Measurements from ENCODE around the gene CHN2. TPM values are rescaled to one million over a fixed set of nuclear protein-coding genes. Genes with fewer than 3 reads are reported as not detected.

The CHN2 gene
- total RNA-seq, 1 experiment from 2014 or later: 2.1 TPM

- ChIA-PET CTCF (interaction anchor here (0.9 kb wide), 1 partner anchor 438 kb away, joined by 3 read pairs; no protein-coding TSS in a partner anchor), RAD21 (ENCODE audit: low non-redundant PET in 1 of 2, low total read pairs in 2 of 2, uncharacterized antibody in 2 of 2, unreplicated experiment in 2 of 2) (no interaction called here), POLR2A (no interaction called here)
- no peaks in the 10 kb centered on the region for H3K9me3 ChIP-seq (ENCODE audit: control insufficient read depth in 1 of 2, insufficient read depth in 1 of 2, low read depth in 1 of 2, low read length in 2 of 2)
- no peaks in the 10 kb centered on the region for H3K36me3 ChIP-seq (ENCODE audit: control insufficient read depth in 1 of 2, insufficient read depth in 2 of 2, low read length in 2 of 2)
- H3K9me2 ChIP-seq (ENCODE audit: insufficient read depth): no peaks in the 10 kb centered on the region
- DNase-seq (ENCODE audit: low read depth, low spot score) (no peak), ATAC-seq (no peak)
- H3K27ac ChIP-seq (ENCODE audit: low read depth, low read length): no peak overlapping the region
- no peaks in the 10 kb centered on the region for H3K79me2 ChIP-seq (ENCODE audit: insufficient read depth, low read length)
- no peaks in the 10 kb centered on the region for H4K20me1 ChIP-seq (ENCODE audit: insufficient read depth)
- H3K4me2 ChIP-seq (ENCODE audit: low read length): no peak overlapping the region
- TF ChIP-seq ZNF274 (IDR thresholded peaks at IDR 0.05; ENCODE audit: low read depth, low read length) (no peak), ZBTB33 (IDR thresholded peaks at IDR 0.05; ENCODE audit: extremely low read depth, insufficient replicate concordance, low read length) (no peak)
- intact Hi-C loops (cut with micrococcal nuclease): no loop called here
- no peak overlapping the region for H2AFZ ChIP-seq (ENCODE audit: low read depth, low read length, poor library complexity, severe bottlenecking)
- no TSS peak for BruUV-seq (replicated peaks)
- no peak overlapping the region for H3K4me3 ChIP-seq (replicated peaks in 1 of 2; ENCODE audit: low read depth in 1 of 2, low read length in 2 of 2)
- H3K4me1 ChIP-seq (ENCODE audit: control insufficient read depth in 1 of 2, insufficient read depth in 2 of 2, low read length in 2 of 2): no peaks in the 10 kb centered on the region
- no peaks in the 10 kb centered on the region for H3K27me3 ChIP-seq (ENCODE audit: insufficient read depth, low read length)
- no peak overlapping the region for H3K9ac ChIP-seq (ENCODE audit: low read length)
Measured at GRCh38 chr7:29359482-29360093, 165.0 kb downstream of the CHN2 start.

- intact Hi-C loops (cut with micrococcal nuclease): no loop called here
- no TSS peak for BruUV-seq (replicated peaks)
- CTCF ChIA-PET: no interaction called here
- Histone ChIP-seq H3K36me3 (ENCODE audit: control insufficient read depth in 1 of 2, insufficient read depth in 2 of 2, low read length in 2 of 2) (no peaks in the 10 kb centered on the region), H4K20me1 (ENCODE audit: insufficient read depth) (no peaks in the 10 kb centered on the region), H3K4me2 (ENCODE audit: low read length) (no peak overlapping the region), H2AFZ (ENCODE audit: low read depth, low read length, poor library complexity, severe bottlenecking) (no peak overlapping the region), H3K79me2 (ENCODE audit: insufficient read depth, low read length) (no peaks in the 10 kb centered on the region), H3K9me3 (ENCODE audit: control insufficient read depth in 1 of 2, insufficient read depth in 1 of 2, low read depth in 1 of 2, low read length in 2 of 2) (no peaks in the 10 kb centered on the region), H3K9me2 (ENCODE audit: insufficient read depth) (no peaks in the 10 kb centered on the region), H3K27ac (ENCODE audit: low read depth, low read length) (no peak overlapping the region), H3K27me3 (ENCODE audit: insufficient read depth, low read length) (no peaks in the 10 kb centered on the region), H3K4me3 (replicated peaks in 1 of 2; ENCODE audit: low read depth in 1 of 2, low read length in 2 of 2) (no peak overlapping the region), H3K4me1 (ENCODE audit: control insufficient read depth in 1 of 2, insufficient read depth in 2 of 2, low read length in 2 of 2) (no peaks in the 10 kb centered on the region), H3K9ac (ENCODE audit: low read length) (no peak overlapping the region)
- RAD21 ChIA-PET (ENCODE audit: low non-redundant PET in 1 of 2, low total read pairs in 2 of 2, uncharacterized antibody in 2 of 2, unreplicated experiment in 2 of 2): no interaction called here
- POLR2A ChIA-PET: no interaction called here
- DNase-seq (ENCODE audit: low read depth, low spot score): no peak
- ATAC-seq: no peak
- TF ChIP-seq ZNF274 (IDR thresholded peaks at IDR 0.05; ENCODE audit: low read depth, low read length) (no peak), EZH2phosphoT487 (IDR thresholded peaks at IDR 0.05; ENCODE audit: borderline replicate concordance) (no peak), YY1 (IDR thresholded peaks at IDR 0.05; ENCODE audit: extremely low read depth, insufficient replicate concordance, low read depth, low read length) (no peak), MAX (IDR thresholded peaks at IDR 0.05) (no peak), ATF3 (IDR thresholded peaks at IDR 0.05) (no peak), ZBTB33 (IDR thresholded peaks at IDR 0.05; ENCODE audit: extremely low read depth, insufficient replicate concordance, low read length) (no peak), JUND (IDR thresholded peaks at IDR 0.05) (no peak), ZFX (IDR thresholded peaks at IDR 0.05) (no peak), RAD21 (IDR thresholded peaks at IDR 0.05; ENCODE audit: low read depth) (no peak)
Measured at GRCh38 chr7:29360633-29361625, 166.4 kb downstream of the CHN2 start.

Measured in HCT116 (cell line).